ENCODE measurements around the gene GINM1.

GINM1 gene

DNA sequence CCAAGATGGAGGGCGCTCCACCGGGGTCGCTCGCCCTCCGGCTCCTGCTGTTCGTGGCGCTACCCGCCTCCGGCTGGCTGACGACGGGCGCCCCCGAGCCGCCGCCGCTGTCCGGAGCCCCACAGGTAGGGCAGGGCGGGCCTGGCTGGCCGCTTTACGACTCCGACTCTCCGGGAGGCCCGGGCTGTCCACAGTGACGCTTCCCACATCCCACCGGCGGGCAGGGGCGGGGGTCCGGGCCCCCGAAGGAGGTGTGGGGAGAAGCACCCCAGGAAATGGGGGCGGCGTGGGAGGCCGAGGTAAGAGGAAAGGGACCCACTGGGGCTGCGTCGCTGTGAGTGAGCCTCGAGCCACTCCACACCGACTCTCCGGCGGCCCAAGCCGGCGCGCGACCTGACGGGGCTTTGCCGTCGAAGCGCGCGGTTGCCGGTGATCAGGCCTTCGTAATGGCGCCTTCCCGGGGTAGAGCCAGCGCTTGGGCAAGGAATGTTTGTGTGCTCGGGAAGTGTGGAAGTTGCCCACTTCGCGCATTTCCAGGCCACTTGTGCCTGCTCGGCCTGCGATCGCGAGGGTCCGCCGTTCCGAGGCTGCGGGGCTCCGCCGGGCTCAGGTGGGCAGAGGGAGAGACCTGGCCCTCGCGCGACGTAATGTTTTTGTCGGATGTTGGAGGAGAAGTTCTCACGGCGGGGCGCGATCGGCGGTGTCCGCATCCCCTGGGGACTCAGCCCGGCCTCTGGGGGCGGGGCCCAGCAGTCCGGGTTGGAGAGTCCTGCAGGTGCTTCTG lies 427 bp downstream of the GINM1 start:
- FAIRE-seq (no peak), DNase-seq (ENCODE audit: insufficient read length, low spot score) (peak; percentile 36)
- TF ChIP-seq, protein P1, sequence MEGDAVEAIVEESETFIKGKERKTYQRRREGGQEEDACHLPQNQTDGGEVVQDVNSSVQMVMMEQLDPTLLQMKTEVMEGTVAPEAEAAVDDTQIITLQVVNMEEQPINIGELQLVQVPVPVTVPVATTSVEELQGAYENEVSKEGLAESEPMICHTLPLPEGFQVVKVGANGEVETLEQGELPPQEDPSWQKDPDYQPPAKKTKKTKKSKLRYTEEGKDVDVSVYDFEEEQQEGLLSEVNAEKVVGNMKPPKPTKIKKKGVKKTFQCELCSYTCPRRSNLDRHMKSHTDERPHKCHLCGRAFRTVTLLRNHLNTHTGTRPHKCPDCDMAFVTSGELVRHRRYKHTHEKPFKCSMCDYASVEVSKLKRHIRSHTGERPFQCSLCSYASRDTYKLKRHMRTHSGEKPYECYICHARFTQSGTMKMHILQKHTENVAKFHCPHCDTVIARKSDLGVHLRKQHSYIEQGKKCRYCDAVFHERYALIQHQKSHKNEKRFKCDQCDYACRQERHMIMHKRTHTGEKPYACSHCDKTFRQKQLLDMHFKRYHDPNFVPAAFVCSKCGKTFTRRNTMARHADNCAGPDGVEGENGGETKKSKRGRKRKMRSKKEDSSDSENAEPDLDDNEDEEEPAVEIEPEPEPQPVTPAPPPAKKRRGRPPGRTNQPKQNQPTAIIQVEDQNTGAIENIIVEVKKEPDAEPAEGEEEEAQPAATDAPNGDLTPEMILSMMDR (IDR thresholded peaks at IDR 0.05; ENCODE audit: insufficient read depth, missing control alignments) = no peak

DNA sequence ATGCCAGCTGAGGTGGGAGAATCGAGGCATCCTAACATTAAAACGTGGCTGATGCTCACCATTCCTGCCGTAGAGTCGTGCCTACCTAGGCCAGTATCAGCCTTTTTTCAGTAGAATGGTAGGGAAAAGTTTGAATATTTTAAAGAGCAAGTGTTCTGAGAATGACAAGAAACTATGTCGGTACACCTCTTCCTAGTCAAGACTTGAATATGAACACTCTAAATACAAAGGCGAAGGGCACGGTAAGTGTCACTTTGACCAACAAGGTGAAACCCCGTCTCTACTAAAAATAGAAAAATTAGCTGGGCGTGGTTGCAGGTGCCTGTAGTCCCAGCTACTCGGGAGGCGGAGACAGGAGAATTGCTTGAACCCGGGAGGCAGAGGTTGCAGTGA lies 1.0 kb downstream of the GINM1 start:
- TF ChIP-seq, protein P1 (IDR thresholded peaks at IDR 0.05; ENCODE audit: insufficient read depth, missing control alignments) = no peak
- no peak for DNase-seq (ENCODE audit: insufficient read length, low spot score)
- no peak for FAIRE-seq

DNA sequence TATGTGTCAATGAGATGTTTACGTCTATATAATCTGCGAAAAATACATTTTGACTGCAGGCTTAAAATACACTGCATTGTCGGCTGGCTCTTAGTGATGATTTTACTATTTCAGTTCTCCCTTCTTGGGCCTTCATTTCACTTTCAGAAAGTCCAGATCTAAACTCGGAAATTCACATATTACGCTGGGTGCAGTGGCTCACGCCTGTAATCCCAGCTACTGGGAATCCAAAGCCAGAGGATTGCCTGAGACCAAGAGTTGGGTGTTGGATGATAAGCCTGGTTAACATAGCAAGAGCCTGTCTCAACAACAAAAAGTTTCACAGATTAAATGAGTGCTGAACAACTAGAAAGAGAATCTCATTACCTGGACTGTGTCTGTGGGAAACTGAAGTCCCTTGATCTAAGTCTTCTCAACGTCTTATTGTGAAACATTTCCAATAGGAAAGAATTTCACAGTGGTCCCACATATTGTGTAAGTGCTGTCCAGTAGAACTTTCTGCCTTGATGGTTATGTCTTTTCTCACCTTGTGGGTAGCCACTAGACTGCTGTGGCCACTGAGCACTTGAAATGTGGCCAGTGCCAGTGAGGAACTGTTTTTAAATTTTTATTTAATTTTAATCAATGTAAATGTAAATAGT lies 1.9 kb downstream of the GINM1 start:
- TF ChIP-seq, protein P1 (IDR thresholded peaks at IDR 0.05; ENCODE audit: insufficient read depth, missing control alignments) = no peak
- FAIRE-seq = no peak
- no peak for DNase-seq (ENCODE audit: insufficient read length, low spot score)

DNA sequence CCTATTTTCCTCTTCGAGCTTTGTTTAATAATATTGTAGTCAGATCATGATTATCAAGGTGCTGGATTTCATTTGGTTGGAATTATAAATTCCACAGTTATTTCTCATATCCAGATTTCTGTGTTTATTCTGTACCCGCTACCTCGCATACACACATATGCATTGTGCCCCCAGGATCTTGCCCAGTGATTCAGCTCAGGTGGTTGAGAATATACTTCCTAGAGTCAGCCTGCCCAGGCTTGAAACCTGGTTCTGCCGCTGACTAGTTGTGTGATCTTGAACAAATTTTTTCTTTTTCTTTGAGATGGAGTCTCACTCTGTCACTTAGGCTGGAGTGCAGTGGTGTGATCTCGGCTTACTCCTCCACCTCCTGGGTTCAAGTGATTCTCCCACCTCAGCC lies 14.7 kb downstream of the GINM1 start:
- TF ChIP-seq, protein P1 (IDR thresholded peaks at IDR 0.05; ENCODE audit: insufficient read depth, missing control alignments) = no peak
- FAIRE-seq (no peak), DNase-seq (ENCODE audit: insufficient read length, low spot score) (no peak)

DNA sequence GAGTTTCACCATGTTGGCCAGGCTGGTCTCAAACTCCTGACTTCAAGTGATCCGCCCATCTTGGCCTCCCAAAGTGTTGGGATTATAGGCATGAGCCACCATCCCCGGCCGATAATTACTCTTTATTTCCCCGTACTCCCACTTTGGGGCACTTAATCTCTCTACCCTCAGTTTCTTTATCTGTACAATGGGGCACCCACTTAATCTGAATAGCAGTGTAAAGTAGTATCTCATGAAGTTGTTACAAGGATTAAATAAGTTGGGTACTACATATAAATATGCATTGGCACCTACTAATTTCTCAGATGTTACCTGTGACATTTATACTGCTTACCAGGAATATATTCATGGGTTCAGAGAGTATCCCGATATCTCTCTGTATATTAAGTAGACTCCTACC lies 15.2 kb downstream of the GINM1 start:
- FAIRE-seq (no peak), DNase-seq (ENCODE audit: insufficient read length, low spot score) (no peak)
- TF ChIP-seq, protein P1 (IDR thresholded peaks at IDR 0.05; ENCODE audit: insufficient read depth, missing control alignments) = no peak

DNA sequence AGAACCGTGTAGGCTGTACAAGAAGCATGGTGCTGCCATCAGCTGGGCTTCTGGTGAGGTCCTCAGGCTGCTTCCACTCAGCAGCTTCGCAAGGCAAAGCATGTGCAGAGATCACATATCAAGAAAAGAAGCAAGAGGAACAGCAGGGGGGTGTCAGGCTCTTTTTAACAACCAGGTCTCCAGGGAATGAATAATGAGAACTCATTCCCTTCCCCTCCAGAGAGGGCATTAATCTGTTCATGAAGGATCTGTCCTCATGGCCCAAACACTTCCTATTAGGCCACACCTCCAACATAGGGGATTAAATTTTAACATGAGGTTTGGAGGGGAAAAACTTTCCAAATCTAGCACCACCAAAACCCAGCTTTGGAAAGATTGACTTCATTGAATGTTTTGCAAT lies 20.0 kb downstream of the GINM1 start:
- no peak for DNase-seq (ENCODE audit: insufficient read length, low spot score)
- TF ChIP-seq, protein P1 (IDR thresholded peaks at IDR 0.05; ENCODE audit: insufficient read depth, missing control alignments) = no peak
- no peak for FAIRE-seq

DNA sequence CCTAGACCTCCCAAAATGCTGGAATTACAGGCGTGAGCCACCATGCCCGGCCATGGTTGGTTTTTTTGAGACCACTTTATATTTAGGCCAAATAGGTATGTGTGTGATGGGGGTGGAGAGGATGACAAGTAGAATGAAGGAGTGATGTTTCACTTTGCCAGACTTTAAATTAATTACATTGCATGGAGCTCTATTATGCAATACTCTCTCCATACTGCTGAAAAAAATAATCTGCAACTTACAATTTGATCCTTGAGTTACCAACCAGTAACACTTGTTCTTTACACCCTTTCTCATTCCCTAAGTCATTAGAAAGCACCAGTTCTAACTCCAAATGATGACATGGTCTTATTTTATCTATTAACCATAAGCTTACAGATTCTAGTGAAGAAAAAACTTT lies 26.8 kb downstream of the GINM1 start:
- DNase-seq (ENCODE audit: insufficient read length, low spot score) (no peak), FAIRE-seq (no peak)
- TF ChIP-seq, protein P1 (IDR thresholded peaks at IDR 0.05; ENCODE audit: insufficient read depth, missing control alignments) = no peak

Data from D721Med (cell line).